KMS-11 (cell line): ENCODE data around the gene ISYNA1.
A peak's percentile ranks its signal among the peaks of the same experiment; 100 is the strongest.

Experiments
- H2AFZ ChIP-seq: fragments of 200-600 bp; sonication (generic); 2 replicates; pipeline ENCODE4 v1.6.1; 2016; ENCODE audit warnings: antibody characterized with exemption, mixed run types, low read depth
- H3K27ac ChIP-seq: fragments of 200-600 bp; sonication (generic); 2 replicates; pipeline ENCODE4 v1.6.1; 2016; ENCODE audit warnings: mild to moderate bottlenecking, mixed run types
- H3K27me3 ChIP-seq: fragments of 200-600 bp; sonication (generic); 2 replicates; pipeline ENCODE4 v1.6.1; 2017; ENCODE audit warnings: mild to moderate bottlenecking, low read depth, mixed run types, moderate library complexity; ENCODE audit not compliant: insufficient read depth
- H3K36me3 ChIP-seq: fragments of 200-600 bp; sonication (generic); 2 replicates; pipeline ENCODE4 v1.6.1; 2017; ENCODE audit warnings: mild to moderate bottlenecking, mixed run types; ENCODE audit not compliant: insufficient read depth
- H3K4me1 ChIP-seq: fragments of 200-600 bp; sonication (generic); 2 replicates; pipeline ENCODE4 v1.6.1; 2016; ENCODE audit warnings: mild to moderate bottlenecking, low read depth, mixed run types; ENCODE audit not compliant: poor library complexity, severe bottlenecking
- H3K4me2 ChIP-seq: fragments of 200-600 bp; sonication (generic); 2 replicates; pipeline ENCODE4 v1.7.0; 2016; ENCODE audit warnings: mild to moderate bottlenecking, mixed run types
- H3K4me3 ChIP-seq: fragments of 200-600 bp; sonication (generic); IDR thresholded peaks from 2 replicates; pipeline ENCODE4 v1.6.1; 2017; ENCODE audit warnings: low read depth, low read length, mixed read lengths; ENCODE audit not compliant: insufficient read depth
- H3K79me2 ChIP-seq: fragments of 200-600 bp; sonication (generic); 2 replicates; pipeline ENCODE4 v1.6.1; 2016; ENCODE audit warnings: low read depth, mixed run types; ENCODE audit not compliant: insufficient read depth
- H3K9ac ChIP-seq: fragments of 200-600 bp; sonication (generic); 2 replicates; pipeline ENCODE4 v1.6.1; 2016; ENCODE audit warnings: mild to moderate bottlenecking, mixed run types
- H4K20me1 ChIP-seq: fragments of 200-600 bp; sonication (generic); 2 replicates; pipeline ENCODE4 v1.6.1; 2016; ENCODE audit warnings: mild to moderate bottlenecking, mixed run types; ENCODE audit not compliant: insufficient read depth
- CTCF ChIP-seq: fragments of 200-600 bp; sonication (generic); conservative IDR thresholded peaks from 2 replicates; pipeline ENCODE4 v1.6.1; 2017; ENCODE audit warnings: low read depth, mild to moderate bottlenecking, antibody characterized with exemption, low read length, moderate library complexity, mixed read lengths

The ISYNA1 gene

GRCh38 chr19:18441804-18442788, 4.2 kb upstream of the ISYNA1 start:
- Histone ChIP-seq H4K20me1 (no peaks in the 10 kb centered on the region), H3K79me2 (no peaks in the 10 kb centered on the region), H3K4me2 (no peak overlapping the region), H2AFZ (no peak overlapping the region), H3K4me3 (no peak overlapping the region), H3K36me3 (no peaks in the 10 kb centered on the region), H3K27me3 (no peaks in the 10 kb centered on the region), H3K4me1 (no peaks in the 10 kb centered on the region), H3K9ac (no peak overlapping the region), H3K27ac (no peak overlapping the region)
- no peak for TF ChIP-seq CTCF

GRCh38 chr19:18440936-18441803, 3.2 kb upstream of the ISYNA1 start:
- Histone ChIP-seq H3K79me2 (no peaks in the 10 kb centered on the region), H3K27ac (no peak overlapping the region), H3K4me1 (no peaks in the 10 kb centered on the region), H3K4me3 (no peak overlapping the region), H4K20me1 (no peaks in the 10 kb centered on the region), H3K27me3 (no peaks in the 10 kb centered on the region), H3K9ac (no peak overlapping the region), H2AFZ (no peak overlapping the region), H3K36me3 (no peaks in the 10 kb centered on the region), H3K4me2 (no peak overlapping the region)
- TF ChIP-seq CTCF = no peak

- Histone ChIP-seq H3K79me2 (no peaks in the 10 kb centered on the region), H3K4me3 (no peak overlapping the region), H3K4me1 (no peaks in the 10 kb centered on the region), H3K36me3 (no peaks in the 10 kb centered on the region), H3K27me3 (no peaks in the 10 kb centered on the region), H3K4me2 (no peak overlapping the region), H3K9ac (no peak overlapping the region), H3K27ac (no peak overlapping the region), H2AFZ (no peak overlapping the region), H4K20me1 (no peaks in the 10 kb centered on the region)
- peak; percentile 38; the same call in 1 of the 2 replicates for TF ChIP-seq CTCF
Observed at GRCh38 chr19:18440415-18440877, 2.5 kb upstream of the ISYNA1 start.

DNA sequence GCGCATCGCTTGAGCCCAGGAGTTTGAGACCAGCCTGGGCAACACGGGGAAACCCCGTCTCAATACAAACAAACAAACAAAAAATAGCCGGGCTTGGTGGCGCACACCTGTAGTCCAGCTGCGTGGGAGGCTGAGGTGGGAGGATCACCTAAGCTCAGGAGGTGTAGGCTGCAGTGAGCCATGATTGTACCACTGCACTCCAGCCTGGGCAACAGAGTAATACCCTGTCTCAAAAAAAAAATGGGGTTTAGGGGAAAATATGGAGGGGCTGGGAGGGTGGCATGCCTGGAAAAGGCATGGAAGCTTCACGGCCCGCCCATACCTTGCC, 1.9 kb upstream of the ISYNA1 start:
- Histone ChIP-seq H3K4me2 (no peak overlapping the region), H3K4me1 (no peaks in the 10 kb centered on the region), H2AFZ (no peak overlapping the region), H3K4me3 (no peak overlapping the region), H3K79me2 (no peaks in the 10 kb centered on the region), H3K27ac (no peak overlapping the region), H3K36me3 (no peaks in the 10 kb centered on the region), H3K27me3 (no peaks in the 10 kb centered on the region), H3K9ac (no peak overlapping the region), H4K20me1 (no peaks in the 10 kb centered on the region)
- no peak for TF ChIP-seq CTCF
